Right lobe of liver (tissue), 4 donors: ENCODE results near the gene ITGAD.

Source experiments
- POLR2A ChIP-seq: fragments of 450-650 bp; IDR thresholded peaks from one replicate; pipeline ENCODE4 v1.6.1; 2017; ENCODE audit warnings: antibody characterized with exemption, mild to moderate bottlenecking
- TF ChIP-seq, protein P1 (sequence below), 4 donors: fragments of 200-600 bp in 3 of 4; fragments of 450-650 bp in 1 of 4; IDR thresholded peaks; one replicate each; pipeline versions ENCODE4 v1.5.1 to v1.8.0; 2016 to 2022; ENCODE audit warnings: antibody characterized with exemption in 4 of 4, mild to moderate bottlenecking in 2 of 4
- donor health status: DM: no; HTN: no; CAD: no.
- donor health status: DM: no; HTN: no; CAD: no.
- donor health status: DM: no; HTN: yes; CAD: no.

DNA sequence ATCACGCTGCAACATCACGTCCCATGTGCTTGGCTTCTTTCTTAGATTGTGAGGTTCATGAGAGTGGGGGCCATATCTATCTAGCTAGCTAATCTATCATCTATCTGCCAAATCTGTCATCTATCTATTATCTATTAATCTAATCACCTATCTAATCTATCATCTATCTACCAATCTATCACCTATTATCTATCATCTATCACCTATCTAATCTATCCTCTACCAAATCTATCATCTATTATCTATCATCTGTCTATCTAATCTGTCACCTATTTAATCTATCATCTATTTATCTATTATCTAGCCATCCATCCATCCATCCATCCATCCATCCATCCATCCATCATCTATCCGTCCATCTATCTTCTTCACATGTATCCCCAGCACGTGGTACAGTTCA lies 20.8 kb downstream of the ITGAD start:
- no peak for TF ChIP-seq POLR2A
- TF ChIP-seq, protein P1, sequence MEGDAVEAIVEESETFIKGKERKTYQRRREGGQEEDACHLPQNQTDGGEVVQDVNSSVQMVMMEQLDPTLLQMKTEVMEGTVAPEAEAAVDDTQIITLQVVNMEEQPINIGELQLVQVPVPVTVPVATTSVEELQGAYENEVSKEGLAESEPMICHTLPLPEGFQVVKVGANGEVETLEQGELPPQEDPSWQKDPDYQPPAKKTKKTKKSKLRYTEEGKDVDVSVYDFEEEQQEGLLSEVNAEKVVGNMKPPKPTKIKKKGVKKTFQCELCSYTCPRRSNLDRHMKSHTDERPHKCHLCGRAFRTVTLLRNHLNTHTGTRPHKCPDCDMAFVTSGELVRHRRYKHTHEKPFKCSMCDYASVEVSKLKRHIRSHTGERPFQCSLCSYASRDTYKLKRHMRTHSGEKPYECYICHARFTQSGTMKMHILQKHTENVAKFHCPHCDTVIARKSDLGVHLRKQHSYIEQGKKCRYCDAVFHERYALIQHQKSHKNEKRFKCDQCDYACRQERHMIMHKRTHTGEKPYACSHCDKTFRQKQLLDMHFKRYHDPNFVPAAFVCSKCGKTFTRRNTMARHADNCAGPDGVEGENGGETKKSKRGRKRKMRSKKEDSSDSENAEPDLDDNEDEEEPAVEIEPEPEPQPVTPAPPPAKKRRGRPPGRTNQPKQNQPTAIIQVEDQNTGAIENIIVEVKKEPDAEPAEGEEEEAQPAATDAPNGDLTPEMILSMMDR (IDR thresholded peaks at IDR 0.05): no peak
